Uterus (tissue), 4 donors: ENCODE data around the gene PCIF1. TPM values are rescaled to one million over a fixed set of nuclear protein-coding genes. Genes with fewer than 3 reads are reported as not detected.
A peak's percentile ranks its signal among the peaks of the same experiment; 100 is the strongest.

ENCODE experiments used
- DNase-seq, 2 donors: peaks; one replicate each; pipeline ENCODE4 v3.0.0-alpha.2; 2019 to 2020
- H3K27ac ChIP-seq, 2 donors: fragments of 200-600 bp; sonication (generic); 1 replicate in 1 of 2; 2 replicates in 1 of 2; pipeline ENCODE4 v1.5.1; 2016 to 2018
- H3K27me3 ChIP-seq, 2 donors: fragments of 200-600 bp; sonication (generic); one replicate each; pipeline ENCODE4 v1.5.1; 2018 to 2019; ENCODE audit warnings: control low read depth in 1 of 2
- H3K36me3 ChIP-seq, 2 donors: fragments of 200-600 bp; sonication (generic); one replicate each; pipeline ENCODE4 v1.5.1; 2019; ENCODE audit warnings: control low read depth in 1 of 2
- H3K4me1 ChIP-seq, 2 donors: fragments of 200-600 bp; sonication (generic); one replicate each; pipeline ENCODE4 v1.5.1; 2018 to 2019; ENCODE audit warnings: control low read depth in 1 of 2
- H3K4me3 ChIP-seq, 2 donors: fragments of 200-600 bp; sonication (generic); 1 replicate in 1 of 2; 2 replicates in 1 of 2; pipeline ENCODE4 v1.5.1; 2018 to 2019; ENCODE audit warnings: mild to moderate bottlenecking in 1 of 2
- H3K9me3 ChIP-seq, 2 donors: fragments of 200-600 bp; sonication (generic); one replicate each; pipeline ENCODE4 v1.5.1; 2019; ENCODE audit warnings: control low read depth in 1 of 2
- CTCF ChIP-seq, 4 experiments: fragments of 200-600 bp in 2 of 4; fragments of 450-650 bp in 2 of 4; sonication (generic) in 2 of 4; IDR thresholded peaks; one replicate each; pipeline ENCODE4 v1.5.1; 2016 to 2019; ENCODE audit warnings: antibody characterized with exemption in 4 of 4, mild to moderate bottlenecking in 2 of 4, moderate library complexity in 1 of 4
- POLR2A ChIP-seq, 2 donors: fragments of 450-650 bp; IDR thresholded peaks; one replicate each; pipeline ENCODE4 v1.6.1; 2016; ENCODE audit warnings: antibody characterized with exemption in 2 of 2, mild to moderate bottlenecking in 1 of 2, moderate library complexity in 1 of 2
- intact Hi-C: fragments of 100-400 bp; cut with DNase I; formaldehyde crosslinking; loops from one replicate; pipeline ENCODE4 v1.15.1; 2023; ENCODE audit warnings: low total_unique reads
- total RNA-seq, 4 donors: library from RNA; depleted of rRNA in 3 of 4; stranded (reverse); fragments of >200 nt in 3 of 4; gene quantifications; one replicate each; pipeline versions ENCODE4 v1.1.0 to v1.2.4, GENCODE V29; 2014 to 2023
- donor health status: DM: yes; HTN: yes; CAD: no.

Gene PCIF1
- total RNA-seq, 4 donors from 2014 or later: 11.0 to 71.0 (median 40.0) TPM

GRCh38 chr20:45910670-45911485 is 23.6 kb upstream of the PCIF1 start:
- DNase-seq: peak; percentile 100
- no peaks in the 10 kb centered on the region for H3K36me3 ChIP-seq
- TF ChIP-seq POLR2A (IDR thresholded peaks at IDR 0.05) (peak; percentile 83 to 87), CTCF (IDR thresholded peaks at IDR 0.05) (peak in 1 of 4 experiments; percentile 16)
- peak overlapping the region; percentile 48 to 78 for H3K4me3 ChIP-seq
- intact Hi-C loops: no loop called here
- H3K27ac ChIP-seq: peak overlapping the region; percentile 90 to 96
- H3K9me3 ChIP-seq: no peaks in the 10 kb centered on the region
- H3K27me3 ChIP-seq: no peaks in the 10 kb centered on the region
- no peaks in the 10 kb centered on the region for H3K4me1 ChIP-seq

- Histone ChIP-seq H3K9me3 (no peaks in the 10 kb centered on the region), H3K27ac (peak within 1 kb of the TSS; percentile 90 to 96), H3K27me3 (no peaks in the 10 kb centered on the region), H3K36me3 (no peaks in the 10 kb centered on the region), H3K4me1 (no peaks in the 10 kb centered on the region), H3K4me3 (peak within 1 kb of the TSS; percentile 48 to 78)
- intact Hi-C loops: no loop called here
- peak; percentile 77 to 83 for DNase-seq
- TF ChIP-seq POLR2A (IDR thresholded peaks at IDR 0.05) (peak; percentile 7 to 73), CTCF (IDR thresholded peaks at IDR 0.05) (no peak)
These were observed 22.8 kb upstream of the PCIF1 start, which contains the start of gene PLTP for GRCh38 chr20:45911486-45912343. TSS of gene PLTP (minus strand) at chr20:45912155. CDS start at chr20:45911452, 703 bp downstream.

- Histone ChIP-seq H3K4me3 (peak overlapping the region; percentile 48 to 78), H3K27ac (peak overlapping the region; percentile 90 to 96), H3K4me1 (no peaks in the 10 kb centered on the region), H3K27me3 (no peaks in the 10 kb centered on the region), H3K9me3 (no peaks in the 10 kb centered on the region), H3K36me3 (no peaks in the 10 kb centered on the region)
- no peak for TF ChIP-seq POLR2A (IDR thresholded peaks at IDR 0.05)
- no peak for TF ChIP-seq CTCF (IDR thresholded peaks at IDR 0.05)
- no peak for DNase-seq
- intact Hi-C loops: no loop called here
These were observed 22.2 kb upstream of the PCIF1 start for GRCh38 chr20:45912344-45912682.

GRCh38 chr20:45913116-45913515 is 21.4 kb upstream of the PCIF1 start:
- H3K36me3 ChIP-seq: no peaks in the 10 kb centered on the region
- peak overlapping the region; percentile 90 to 96 for H3K27ac ChIP-seq
- no peaks in the 10 kb centered on the region for H3K9me3 ChIP-seq
- no peak overlapping the region for H3K4me3 ChIP-seq
- intact Hi-C loops: no loop called here
- H3K4me1 ChIP-seq: no peaks in the 10 kb centered on the region
- no peak for TF ChIP-seq POLR2A (IDR thresholded peaks at IDR 0.05)
- no peak for DNase-seq
- no peaks in the 10 kb centered on the region for H3K27me3 ChIP-seq

GRCh38 chr20:45917790-45918141 is 16.7 kb upstream of the PCIF1 start:
- intact Hi-C loops: no loop called here
- peak; percentile 64 to 71 for DNase-seq
- Histone ChIP-seq H3K36me3 (no peaks in the 10 kb centered on the region), H3K9me3 (no peaks in the 10 kb centered on the region), H3K4me1 (peaks cover 0 to 12% of the 10 kb centered on the region in 2 donors), H3K27me3 (no peaks in the 10 kb centered on the region), H3K27ac (peak overlapping the region; percentile 76 to 82), H3K4me3 (no peak overlapping the region)
- no peak for TF ChIP-seq CTCF (IDR thresholded peaks at IDR 0.05)
- no peak for TF ChIP-seq POLR2A (IDR thresholded peaks at IDR 0.05)
